Measurements from ENCODE around the gene IGFBP7. TPM values are rescaled to one million over a fixed set of nuclear protein-coding genes. Genes with fewer than 3 reads are reported as not detected.

The IGFBP7 gene
- total RNA-seq, 2 donors from 2014 or later = 1.1 TPM; not detected in 1

DNA sequence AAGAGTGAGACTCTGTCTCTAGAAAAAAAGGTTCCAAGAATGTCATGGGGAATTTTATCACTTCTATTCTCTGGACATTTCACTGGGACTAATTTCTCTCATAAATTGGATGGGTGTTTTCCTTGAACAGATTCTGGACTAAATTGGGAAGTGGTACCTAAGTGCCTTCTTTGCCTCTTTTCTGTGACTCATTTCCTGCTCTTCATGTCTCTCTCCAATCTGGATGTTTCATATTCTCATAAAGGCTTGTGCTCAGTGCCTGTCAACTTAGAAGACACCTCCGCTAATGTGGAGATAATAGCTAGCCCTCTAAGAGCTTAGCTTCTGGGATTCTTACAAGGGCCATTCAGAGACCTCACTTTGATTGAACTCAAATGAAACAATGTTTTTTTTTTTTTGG is 38.0 kb upstream of the IGFBP7 start:
- Histone ChIP-seq H3K4me3 (ENCODE audit: low read length) (no peak overlapping the region), H3K4me1 (ENCODE audit: control insufficient read depth, insufficient read depth, low read length) (no peaks in the 10 kb centered on the region), H3K27me3 (ENCODE audit: control insufficient read depth, insufficient read depth, low read length, poor library complexity, severe bottlenecking) (no peaks in the 10 kb centered on the region), H3K27ac (ENCODE audit: low read depth, low read length) (no peak overlapping the region), H3K36me3 (ENCODE audit: control insufficient read depth, insufficient read depth, low read length) (no peaks in the 10 kb centered on the region), H3K9ac (ENCODE audit: extremely low read depth, low read length, poor library complexity, severe bottlenecking) (no peak overlapping the region), H3K9me3 (ENCODE audit: control insufficient read depth, low read length) (no peaks in the 10 kb centered on the region)
- Mint-ChIP-seq H3K27ac (no peak overlapping the region), H3K9me3 (no peaks in the 10 kb centered on the region), H3K36me3 (ENCODE audit: low read depth) (no peaks in the 10 kb centered on the region), H3K4me3 (no peak overlapping the region), H3K4me1 (peaks cover 4% of the 10 kb centered on the region), H3K27me3 (ENCODE audit: insufficient read depth) (no peaks in the 10 kb centered on the region)
- TF ChIP-seq, protein P1, sequence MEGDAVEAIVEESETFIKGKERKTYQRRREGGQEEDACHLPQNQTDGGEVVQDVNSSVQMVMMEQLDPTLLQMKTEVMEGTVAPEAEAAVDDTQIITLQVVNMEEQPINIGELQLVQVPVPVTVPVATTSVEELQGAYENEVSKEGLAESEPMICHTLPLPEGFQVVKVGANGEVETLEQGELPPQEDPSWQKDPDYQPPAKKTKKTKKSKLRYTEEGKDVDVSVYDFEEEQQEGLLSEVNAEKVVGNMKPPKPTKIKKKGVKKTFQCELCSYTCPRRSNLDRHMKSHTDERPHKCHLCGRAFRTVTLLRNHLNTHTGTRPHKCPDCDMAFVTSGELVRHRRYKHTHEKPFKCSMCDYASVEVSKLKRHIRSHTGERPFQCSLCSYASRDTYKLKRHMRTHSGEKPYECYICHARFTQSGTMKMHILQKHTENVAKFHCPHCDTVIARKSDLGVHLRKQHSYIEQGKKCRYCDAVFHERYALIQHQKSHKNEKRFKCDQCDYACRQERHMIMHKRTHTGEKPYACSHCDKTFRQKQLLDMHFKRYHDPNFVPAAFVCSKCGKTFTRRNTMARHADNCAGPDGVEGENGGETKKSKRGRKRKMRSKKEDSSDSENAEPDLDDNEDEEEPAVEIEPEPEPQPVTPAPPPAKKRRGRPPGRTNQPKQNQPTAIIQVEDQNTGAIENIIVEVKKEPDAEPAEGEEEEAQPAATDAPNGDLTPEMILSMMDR (conservative IDR thresholded peaks at IDR 0.05) = no peak
- DNase-seq = no peak
- 82 to 95% methylated on average over 1 of the region's 1 CpG for whole genome bisulfite sequencing, 2 experiments (ENCODE audit: insufficient coverage in 1 of 2, insufficient read length in 1 of 2)

DNA sequence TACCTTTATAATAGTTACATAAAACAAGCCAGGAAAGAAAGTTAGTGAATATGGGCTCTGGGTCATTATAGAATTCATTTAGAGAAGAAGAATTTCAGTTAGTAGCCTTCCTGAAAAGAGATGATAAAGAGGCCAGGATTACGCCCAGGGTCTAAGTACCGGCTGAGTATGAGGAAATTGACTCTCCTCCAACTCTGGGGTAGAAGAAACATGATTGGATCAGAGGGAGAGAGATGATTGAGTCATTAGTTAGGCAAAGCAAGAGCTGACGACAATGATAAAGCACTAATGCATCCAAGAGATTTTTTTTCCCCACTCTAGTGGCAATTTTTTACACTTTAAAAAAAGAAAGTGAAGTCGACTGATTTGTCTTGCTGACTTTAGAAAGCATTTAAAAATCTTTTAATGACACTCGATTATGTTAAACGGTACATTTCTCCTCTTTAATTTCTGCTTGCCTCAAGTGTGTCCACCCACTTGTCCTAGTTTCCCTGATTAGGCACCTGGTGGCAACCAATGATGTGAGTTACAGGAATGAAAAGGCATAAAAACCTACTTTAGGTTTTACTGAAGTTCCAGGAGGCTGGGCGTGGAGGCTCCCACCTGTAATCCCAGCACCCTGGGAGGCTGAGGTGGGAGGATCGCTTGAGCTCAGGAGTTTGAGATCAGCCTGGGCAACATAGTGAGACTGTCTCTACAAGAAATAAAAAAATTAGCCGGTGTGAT is 37.3 kb upstream of the IGFBP7 start:
- TF ChIP-seq, protein P1 (conservative IDR thresholded peaks at IDR 0.05) = no peak
- H3K36me3 ChIP-seq (ENCODE audit: control insufficient read depth, insufficient read depth, low read length) = no peaks in the 10 kb centered on the region
- H3K36me3 Mint-ChIP-seq (ENCODE audit: low read depth) = no peaks in the 10 kb centered on the region
- no peak overlapping the region for H3K27ac ChIP-seq (ENCODE audit: low read depth, low read length)
- peaks cover 3% of the 10 kb centered on the region for H3K4me1 Mint-ChIP-seq
- no peak for DNase-seq
- no peaks in the 10 kb centered on the region for H3K4me1 ChIP-seq (ENCODE audit: control insufficient read depth, insufficient read depth, low read length)
- WGBS, 2 experiments (ENCODE audit: insufficient coverage in 1 of 2, insufficient read length in 1 of 2) = 94 to 95% methylated on average over 7 to 9 of the region's 9 CpGs
- H3K9me3 ChIP-seq (ENCODE audit: control insufficient read depth, low read length) = no peaks in the 10 kb centered on the region
- no peak overlapping the region for H3K27ac Mint-ChIP-seq
- H3K4me3 ChIP-seq (ENCODE audit: low read length) = no peak overlapping the region
- no peak overlapping the region for H3K9ac ChIP-seq (ENCODE audit: extremely low read depth, low read length, poor library complexity, severe bottlenecking)
- no peaks in the 10 kb centered on the region for H3K27me3 ChIP-seq (ENCODE audit: control insufficient read depth, insufficient read depth, low read length, poor library complexity, severe bottlenecking)
- no peaks in the 10 kb centered on the region for H3K9me3 Mint-ChIP-seq
- H3K27me3 Mint-ChIP-seq (ENCODE audit: insufficient read depth) = peaks cover 2% of the 10 kb centered on the region
- H3K4me3 Mint-ChIP-seq = no peak overlapping the region

DNA sequence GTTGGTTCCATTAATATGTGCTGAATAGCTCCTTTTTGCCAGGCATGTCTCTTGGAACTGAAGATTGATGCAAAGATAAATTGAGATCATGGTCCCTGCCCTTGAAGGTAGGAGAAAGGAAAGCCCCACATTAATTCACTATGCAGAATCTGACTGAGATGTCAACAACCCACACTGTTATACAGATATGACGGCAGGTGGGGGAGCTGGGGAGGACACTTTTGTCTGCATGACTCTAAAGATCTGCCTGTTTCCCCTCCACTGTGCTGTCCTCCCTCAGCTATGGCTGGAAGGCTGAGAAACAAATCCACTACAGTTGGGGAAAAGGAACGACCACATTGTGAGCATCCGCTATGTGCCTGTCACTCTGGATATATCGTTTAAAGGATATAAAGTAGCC is 36.3 kb upstream of the IGFBP7 start:
- Histone ChIP-seq H3K9me3 (ENCODE audit: control insufficient read depth, low read length) (no peaks in the 10 kb centered on the region), H3K36me3 (ENCODE audit: control insufficient read depth, insufficient read depth, low read length) (no peaks in the 10 kb centered on the region), H3K27me3 (ENCODE audit: control insufficient read depth, insufficient read depth, low read length, poor library complexity, severe bottlenecking) (no peaks in the 10 kb centered on the region), H3K4me1 (ENCODE audit: control insufficient read depth, insufficient read depth, low read length) (no peaks in the 10 kb centered on the region), H3K27ac (ENCODE audit: low read depth, low read length) (no peak overlapping the region), H3K4me3 (ENCODE audit: low read length) (no peak overlapping the region), H3K9ac (ENCODE audit: extremely low read depth, low read length, poor library complexity, severe bottlenecking) (no peak overlapping the region)
- no peaks in the 10 kb centered on the region for H3K36me3 Mint-ChIP-seq (ENCODE audit: low read depth)
- peaks cover 2% of the 10 kb centered on the region for H3K27me3 Mint-ChIP-seq (ENCODE audit: insufficient read depth)
- no peak overlapping the region for H3K27ac Mint-ChIP-seq
- WGBS, 2 experiments (ENCODE audit: insufficient coverage in 1 of 2, insufficient read length in 1 of 2) = 89 to 93% methylated on average over 4 of the region's 4 CpGs
- DNase-seq = no peak
- H3K9me3 Mint-ChIP-seq = no peaks in the 10 kb centered on the region
- TF ChIP-seq, protein P1 (conservative IDR thresholded peaks at IDR 0.05) = no peak
- peaks cover 3% of the 10 kb centered on the region for H3K4me1 Mint-ChIP-seq
- no peak overlapping the region for H3K4me3 Mint-ChIP-seq
